GM19099 (cell line): Measurements from ENCODE around the gene NFASC.

Experiments
- POLR2A ChIP-seq: IDR thresholded peaks from 3 replicates; pipeline ENCODE4 v1.6.1; 2011; ENCODE audit warnings: low read depth; ENCODE audit not compliant: insufficient read length; ENCODE audit errors: extremely low read depth

Gene NFASC

GRCh38 chr1:204986181-204986580 is 115.5 kb downstream of the NFASC start:
- TF ChIP-seq POLR2A: no peak

GRCh38 chr1:204987689-204988088 is 117.0 kb downstream of the NFASC start:
- no peak for TF ChIP-seq POLR2A

- no peak for TF ChIP-seq POLR2A
Measured at GRCh38 chr1:204988196-204988595, 117.5 kb downstream of the NFASC start.

GRCh38 chr1:204989266-204990058 is 118.8 kb downstream of the NFASC start:
- TF ChIP-seq POLR2A: no peak

GRCh38 chr1:204990059-204990664 is 119.5 kb downstream of the NFASC start:
- no peak for TF ChIP-seq POLR2A

- no peak for TF ChIP-seq POLR2A
Measured at GRCh38 chr1:204990721-204991341, 120.2 kb downstream of the NFASC start.

- TF ChIP-seq POLR2A: no peak
Measured at GRCh38 chr1:204991342-204991844, 120.7 kb downstream of the NFASC start.

GRCh38 chr1:204992201-204992997 is 121.7 kb downstream of the NFASC start:
- no peak for TF ChIP-seq POLR2A

GRCh38 chr1:204992998-204993314 is 122.3 kb downstream of the NFASC start:
- TF ChIP-seq POLR2A: no peak

- no peak for TF ChIP-seq POLR2A
Measured at GRCh38 chr1:204994086-204994862, 123.6 kb downstream of the NFASC start.

- TF ChIP-seq POLR2A: no peak
Measured at GRCh38 chr1:204996981-204997380, 126.3 kb downstream of the NFASC start.

GRCh38 chr1:204997591-204998355 is 127.1 kb downstream of the NFASC start:
- no peak for TF ChIP-seq POLR2A

GRCh38 chr1:205001162-205001561 is 130.5 kb downstream of the NFASC start:
- no peak for TF ChIP-seq POLR2A

GRCh38 chr1:205002705-205003104 is 132.0 kb downstream of the NFASC start:
- TF ChIP-seq POLR2A: no peak
